Measurements from ENCODE around the gene CLIC4.
"Not testable (repeated sequence)": the region's sequence is repeated elsewhere in the genome, so short reads cannot be mapped to it uniquely, and the experiment has no call there.

Gene CLIC4

DNA sequence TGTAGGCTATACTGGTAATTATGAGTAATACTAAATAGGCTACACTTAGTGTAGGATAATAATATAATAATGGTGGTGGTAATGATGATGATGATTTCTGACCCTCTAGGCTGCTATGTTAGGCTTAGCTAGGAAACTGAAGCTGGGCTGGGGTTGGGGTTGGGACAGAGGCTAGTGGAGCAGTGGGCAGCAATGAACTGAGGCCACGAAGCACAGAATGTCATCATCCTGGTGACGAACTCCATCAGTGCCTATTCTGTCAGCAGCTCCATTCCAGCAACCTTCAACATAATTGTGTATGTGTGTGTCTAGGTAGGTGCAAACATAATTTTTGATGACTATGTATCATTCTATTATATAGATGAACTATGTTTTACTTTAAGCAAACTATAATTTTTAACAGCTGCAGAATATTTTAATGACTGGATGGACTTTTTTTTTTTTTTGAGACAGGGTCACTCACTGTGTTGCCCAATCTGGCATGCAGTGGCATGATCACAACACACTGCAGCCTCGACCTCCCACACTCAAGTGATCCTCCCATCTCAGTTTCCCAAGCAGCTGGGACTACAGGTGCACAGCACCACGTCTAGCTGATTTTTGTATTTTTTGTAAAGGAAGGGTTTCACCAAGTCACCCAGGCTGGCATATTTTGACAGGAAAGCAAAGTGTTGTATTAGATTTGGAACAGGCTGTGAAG, 12.9 kb upstream of the CLIC4 start:
- peak; percentile 61 for FAIRE-seq

DNA sequence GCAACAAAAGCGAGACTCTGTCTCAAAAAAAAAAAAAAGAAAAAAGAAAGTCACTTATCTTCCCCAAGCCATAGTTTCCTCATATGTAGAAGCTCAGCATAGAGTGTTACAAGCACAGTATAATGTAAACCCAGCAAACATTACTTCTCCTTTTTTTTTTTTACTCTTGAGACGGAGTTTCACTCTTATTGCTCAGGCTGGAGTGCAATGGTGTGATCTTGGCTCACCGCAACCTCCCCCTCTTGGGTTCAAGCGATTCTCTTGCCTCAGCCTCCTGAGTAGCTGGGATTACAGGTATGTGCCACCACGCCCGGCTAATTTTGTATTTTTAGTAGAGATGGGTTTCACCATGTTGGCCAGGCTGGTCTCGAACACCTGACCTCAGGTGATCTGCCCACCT, 11.9 kb upstream of the CLIC4 start:
- not testable (repeated sequence) for DNase-seq (ENCODE audit: insufficient read length, low spot score); FAIRE-seq

More for the DNA sequence above, 12.9 kb upstream of the CLIC4 start:
- no peak for DNase-seq (ENCODE audit: insufficient read length, low spot score)
- TF ChIP-seq POLR2AphosphoS5 (IDR thresholded peaks at IDR 0.05; ENCODE audit: low read depth, low read length): no peak
- TF ChIP-seq POLR2A (IDR thresholded peaks at IDR 0.05; ENCODE audit: low read depth, low read length): no peak
- no peak for TF ChIP-seq PAX5 (IDR thresholded peaks at IDR 0.05; ENCODE audit: insufficient read depth, low read length, severe bottlenecking)
- TF ChIP-seq POU2F2 (IDR thresholded peaks at IDR 0.05; ENCODE audit: low read depth, low read length): no peak
- TF ChIP-seq SPI1 (IDR thresholded peaks at IDR 0.05; ENCODE audit: low read depth, low read length): no peak
- TF ChIP-seq TAF1 (IDR thresholded peaks at IDR 0.05; ENCODE audit: low read depth, low read length): no peak

DNA sequence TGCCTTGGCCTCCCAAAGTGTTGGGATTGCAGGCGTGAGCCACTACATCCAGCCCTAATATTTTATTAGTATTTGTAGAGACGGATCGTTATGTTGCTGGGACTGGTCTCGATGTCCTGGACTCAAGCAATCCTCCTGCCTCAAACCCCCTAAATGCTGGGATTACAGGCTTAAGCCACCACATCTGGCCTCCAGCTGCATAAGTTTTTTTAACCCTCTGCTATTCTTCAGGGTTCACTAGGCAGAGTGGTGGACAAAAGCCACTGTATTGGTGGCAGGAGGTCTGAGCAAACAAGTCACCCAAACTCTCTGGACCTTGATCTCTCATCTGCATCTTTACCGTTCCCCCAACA, 10.1 kb upstream of the CLIC4 start:
- peak; percentile 26 for FAIRE-seq
- DNase-seq (ENCODE audit: insufficient read length, low spot score): no peak
- TF ChIP-seq POLR2A (IDR thresholded peaks at IDR 0.05; ENCODE audit: low read depth, low read length): no peak
- TF ChIP-seq POU2F2 (IDR thresholded peaks at IDR 0.05; ENCODE audit: low read depth, low read length): no peak
- no peak for TF ChIP-seq POLR2AphosphoS5 (IDR thresholded peaks at IDR 0.05; ENCODE audit: low read depth, low read length)
- no peak for TF ChIP-seq PAX5 (IDR thresholded peaks at IDR 0.05; ENCODE audit: insufficient read depth, low read length, severe bottlenecking)
- no peak for TF ChIP-seq SPI1 (IDR thresholded peaks at IDR 0.05; ENCODE audit: low read depth, low read length)
- no peak for TF ChIP-seq TAF1 (IDR thresholded peaks at IDR 0.05; ENCODE audit: low read depth, low read length)

DNA sequence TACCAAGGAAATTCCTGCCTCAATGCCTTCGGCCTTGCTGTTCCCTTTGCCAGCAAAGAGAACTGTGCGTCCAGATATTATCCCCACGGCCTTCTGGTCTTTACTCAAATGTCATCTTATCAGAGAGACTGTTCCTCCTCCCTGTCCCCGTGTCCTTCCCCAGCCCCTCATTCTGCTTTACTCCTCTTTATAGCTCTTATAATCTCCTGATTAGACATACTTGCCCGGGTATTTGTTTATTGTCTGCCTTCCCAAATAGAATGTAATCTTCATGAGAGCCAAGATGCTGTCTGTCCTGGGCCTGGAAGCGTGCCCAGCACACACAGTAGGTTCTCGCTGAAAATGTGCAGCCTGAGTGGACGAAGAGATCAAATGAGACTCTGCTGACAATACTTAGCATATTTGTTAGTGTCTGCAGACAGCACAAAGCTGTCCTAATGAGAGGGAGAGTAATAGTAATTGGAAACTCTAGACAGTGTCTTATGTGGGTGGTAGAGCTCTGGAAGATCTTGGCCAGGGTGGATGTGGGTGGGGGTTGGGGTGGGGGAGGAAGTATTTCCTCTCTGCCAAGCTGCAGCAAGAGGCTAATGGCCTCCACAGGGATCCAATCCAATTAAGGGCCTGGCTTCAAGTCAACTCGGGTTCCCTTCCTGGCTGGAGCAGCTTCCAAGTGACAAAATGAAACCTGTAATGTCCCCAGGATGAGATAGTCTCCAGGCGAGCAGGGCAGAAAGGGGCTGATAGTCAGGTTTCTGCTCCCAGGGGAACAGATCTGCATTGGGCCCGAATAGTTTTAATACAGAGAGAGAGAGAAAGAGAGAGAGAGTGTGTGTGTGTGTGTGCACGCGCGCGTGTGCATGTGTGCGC, 9.5 kb upstream of the CLIC4 start:
- no peak for DNase-seq (ENCODE audit: insufficient read length, low spot score)
- FAIRE-seq: no peak

DNA sequence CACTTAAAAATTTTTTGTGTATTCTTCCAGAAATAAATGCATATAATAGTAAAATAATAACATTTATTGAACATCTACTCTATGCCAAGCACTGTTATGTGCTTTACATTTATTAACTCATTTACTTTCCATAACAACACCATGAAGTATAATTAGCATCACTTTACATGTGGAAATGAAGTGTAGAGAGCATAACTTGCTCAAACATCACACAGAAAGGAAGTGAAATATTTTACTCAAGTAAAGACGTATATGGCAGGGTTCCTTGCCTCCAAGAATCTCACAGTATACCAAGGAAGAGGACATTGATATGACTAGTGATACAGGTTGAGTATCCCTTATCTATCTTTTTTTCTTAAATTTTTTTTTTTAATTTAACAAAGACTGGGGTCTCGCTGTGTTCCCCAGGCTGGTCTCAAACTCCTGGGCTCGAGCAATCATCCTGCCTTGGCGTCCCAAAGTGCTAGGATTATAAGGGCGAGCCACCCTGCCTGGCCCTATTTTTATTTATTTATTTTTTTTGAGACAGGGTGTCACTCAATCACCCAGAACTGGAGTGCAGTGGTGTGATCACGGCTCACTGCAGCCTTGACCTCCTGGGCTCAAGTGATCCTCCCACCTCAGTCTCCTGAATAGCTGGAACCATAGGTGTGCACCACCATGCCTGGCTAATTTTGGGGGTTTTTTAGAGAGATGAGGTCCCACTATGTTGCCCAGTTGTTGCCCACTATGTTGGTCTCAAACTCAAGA, 7.7 kb upstream of the CLIC4 start:
- DNase-seq (ENCODE audit: insufficient read length, low spot score): no peak
- FAIRE-seq: no peak
- TF ChIP-seq POU2F2 (IDR thresholded peaks at IDR 0.05; ENCODE audit: low read depth, low read length): no peak
- peak; percentile 67 for TF ChIP-seq SPI1 (IDR thresholded peaks at IDR 0.05; ENCODE audit: low read depth, low read length)

More for the DNA sequence above, 9.5 kb upstream of the CLIC4 start:
- TF ChIP-seq POLR2A (IDR thresholded peaks at IDR 0.05; ENCODE audit: low read depth, low read length) (no peak), POLR2AphosphoS5 (IDR thresholded peaks at IDR 0.05; ENCODE audit: low read depth, low read length) (no peak), TAF1 (IDR thresholded peaks at IDR 0.05; ENCODE audit: low read depth, low read length) (no peak), SPI1 (IDR thresholded peaks at IDR 0.05; ENCODE audit: low read depth, low read length) (no peak), PAX5 (IDR thresholded peaks at IDR 0.05; ENCODE audit: insufficient read depth, low read length, severe bottlenecking) (no peak), POU2F2 (IDR thresholded peaks at IDR 0.05; ENCODE audit: low read depth, low read length) (no peak)

DNA sequence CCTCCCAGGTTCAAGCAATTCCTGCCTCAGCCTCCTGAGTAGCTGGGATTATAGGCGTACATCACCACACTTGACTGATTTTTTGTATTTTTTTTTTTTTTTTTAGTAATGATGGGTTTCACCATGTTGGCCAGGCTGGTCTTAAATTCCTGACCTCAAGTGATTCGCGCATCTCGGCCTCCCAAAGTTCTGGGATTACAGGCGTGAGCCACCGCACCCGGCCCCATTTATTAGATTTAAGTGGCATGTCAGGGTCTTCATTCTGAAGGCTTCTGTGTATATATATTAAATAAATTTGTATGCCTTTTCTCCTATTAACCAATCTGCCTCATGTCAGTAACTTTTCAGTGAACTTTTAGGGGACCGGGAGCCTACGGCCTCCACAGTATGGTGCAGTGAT, 6.0 kb upstream of the CLIC4 start:
- no peak for FAIRE-seq
- DNase-seq (ENCODE audit: insufficient read length, low spot score): no peak
- TF ChIP-seq SPI1 (IDR thresholded peaks at IDR 0.05; ENCODE audit: low read depth, low read length) (no peak), TAF1 (IDR thresholded peaks at IDR 0.05; ENCODE audit: low read depth, low read length) (no peak), POLR2AphosphoS5 (IDR thresholded peaks at IDR 0.05; ENCODE audit: low read depth, low read length) (no peak), POLR2A (IDR thresholded peaks at IDR 0.05; ENCODE audit: low read depth, low read length) (no peak), PAX5 (IDR thresholded peaks at IDR 0.05; ENCODE audit: insufficient read depth, low read length, severe bottlenecking) (no peak), POU2F2 (IDR thresholded peaks at IDR 0.05; ENCODE audit: low read depth, low read length) (no peak)

DNA sequence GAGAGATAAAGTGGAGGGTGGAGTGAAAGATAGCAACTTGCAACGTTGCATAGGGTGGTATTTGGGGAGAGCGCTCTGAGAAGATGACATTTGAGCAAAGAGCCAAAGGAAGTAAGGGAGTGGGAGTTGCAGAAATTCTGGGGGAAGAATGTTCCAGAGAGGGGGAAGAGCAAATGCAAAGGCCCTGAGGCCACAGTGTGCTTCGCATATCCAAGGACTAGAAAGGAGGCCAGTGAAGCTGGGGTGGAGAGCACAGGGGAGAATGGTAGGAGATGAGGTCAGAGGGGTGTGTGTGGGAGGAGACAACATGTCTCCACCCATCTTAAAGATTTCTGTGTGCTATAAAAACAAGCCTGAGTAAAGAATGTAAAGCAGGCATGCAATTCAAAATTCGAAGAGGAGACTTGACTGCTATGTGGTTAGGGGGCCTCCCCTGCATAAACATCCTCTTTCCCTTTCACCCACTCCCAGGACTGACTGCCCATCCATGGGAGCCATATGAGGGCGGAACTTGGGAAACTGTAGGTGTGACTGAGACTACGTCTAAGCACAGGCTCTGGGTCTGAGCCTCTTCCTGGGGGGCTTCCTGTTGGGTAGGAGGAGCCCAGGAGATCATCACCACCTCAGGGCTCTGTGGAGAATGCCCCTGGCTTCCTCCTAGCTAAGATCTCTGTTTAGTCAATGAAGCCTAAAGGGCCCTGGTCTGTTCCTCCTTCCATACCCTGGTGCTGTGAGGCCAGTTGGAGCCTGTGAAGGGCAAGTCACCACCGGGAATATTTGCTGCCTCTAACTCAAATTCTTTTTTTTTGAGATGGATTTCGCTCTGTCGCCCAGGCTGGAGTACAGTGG, 2.9 kb upstream of the CLIC4 start:
- no peak for TF ChIP-seq TAF1 (IDR thresholded peaks at IDR 0.05; ENCODE audit: low read depth, low read length)
- no peak for TF ChIP-seq PAX5 (IDR thresholded peaks at IDR 0.05; ENCODE audit: insufficient read depth, low read length, severe bottlenecking)
- TF ChIP-seq POLR2A (IDR thresholded peaks at IDR 0.05; ENCODE audit: low read depth, low read length): no peak
- no peak for TF ChIP-seq SPI1 (IDR thresholded peaks at IDR 0.05; ENCODE audit: low read depth, low read length)
- TF ChIP-seq POLR2AphosphoS5 (IDR thresholded peaks at IDR 0.05; ENCODE audit: low read depth, low read length): no peak
- TF ChIP-seq POU2F2 (IDR thresholded peaks at IDR 0.05; ENCODE audit: low read depth, low read length): no peak
- FAIRE-seq (peak; percentile 90), DNase-seq (ENCODE audit: insufficient read length, low spot score) (no peak)

DNA sequence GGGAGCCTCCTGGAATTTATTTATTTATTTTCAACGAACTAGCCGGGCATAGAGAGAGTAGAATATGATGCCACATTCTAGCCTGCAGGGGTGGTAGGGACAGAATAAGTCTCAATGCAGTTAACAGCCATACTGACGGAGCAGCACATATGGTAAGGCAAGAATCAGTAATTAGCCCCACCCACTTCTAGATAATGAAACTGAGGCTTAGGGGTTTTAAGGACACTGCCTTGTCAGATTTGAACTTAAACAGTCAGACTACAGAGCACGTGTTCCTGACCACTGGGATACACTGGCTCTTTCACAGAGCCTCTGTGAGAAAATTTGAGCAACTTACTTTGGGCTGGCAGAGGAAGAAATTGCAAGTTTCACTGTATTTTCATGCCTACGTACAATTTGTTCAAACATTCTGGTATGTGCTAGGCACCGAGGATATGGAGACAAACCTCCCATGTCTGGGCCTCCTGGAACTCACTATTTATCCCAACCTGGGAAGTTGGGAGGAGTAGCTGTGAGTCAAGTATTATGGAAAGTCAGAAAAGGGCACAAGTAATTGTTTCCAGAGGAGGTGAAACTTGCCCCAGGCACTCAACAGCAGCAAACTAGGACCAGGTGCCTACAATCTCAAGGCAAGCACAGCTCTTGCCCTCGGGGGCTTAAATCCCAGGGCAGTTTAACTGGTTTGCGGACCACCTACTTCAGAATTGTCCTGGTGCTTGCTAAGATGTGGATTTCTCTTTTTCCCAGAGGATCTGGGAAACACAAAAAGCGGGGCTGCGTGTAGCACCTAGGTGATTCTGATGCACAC, 1.6 kb upstream of the CLIC4 start:
- DNase-seq (ENCODE audit: insufficient read length, low spot score): no peak

More for the DNA sequence above, 1.6 kb upstream of the CLIC4 start:
- peak; percentile 87 for FAIRE-seq
- TF ChIP-seq PAX5 (IDR thresholded peaks at IDR 0.05; ENCODE audit: insufficient read depth, low read length, severe bottlenecking) (no peak), POLR2A (IDR thresholded peaks at IDR 0.05; ENCODE audit: low read depth, low read length) (peak; percentile 51), POLR2AphosphoS5 (IDR thresholded peaks at IDR 0.05; ENCODE audit: low read depth, low read length) (no peak), TAF1 (IDR thresholded peaks at IDR 0.05; ENCODE audit: low read depth, low read length) (no peak), SPI1 (IDR thresholded peaks at IDR 0.05; ENCODE audit: low read depth, low read length) (no peak)
